GM12878 (cell line): ENCODE data around the gene DUOX1. TPM values are rescaled to one million over a fixed set of nuclear protein-coding genes. Genes with fewer than 3 reads are reported as not detected.
A peak's percentile ranks its signal among the peaks of the same experiment; 100 is the strongest.

Source experiments
- BCL11A ChIP-seq: IDR thresholded peaks from 2 replicates; pipeline ENCODE4 v1.6.1; 2011; ENCODE audit warnings: low read depth, low read length
- CREM ChIP-seq: IDR thresholded peaks from 2 replicates; pipeline ENCODE4 v1.6.1; 2014; ENCODE audit warnings: antibody characterized with exemption, low read depth
- CTCF ChIP-seq, 3 experiments: IDR thresholded peaks in 2 of 3; conservative IDR thresholded peaks in 1 of 3; 2 replicates each; pipeline ENCODE4 v1.5.1; 2011; ENCODE audit warnings: low read depth in 3 of 3, low read length in 3 of 3, mild to moderate bottlenecking in 3 of 3, control low read depth in 2 of 3, moderate library complexity in 2 of 3, inconsistent platforms in 1 of 3, mixed read lengths in 1 of 3; ENCODE audit not compliant: control insufficient read depth in 2 of 3, insufficient read depth in 1 of 3; ENCODE audit errors: extremely low read depth in 1 of 3
- E2F8 ChIP-seq: fragments of 450-650 bp; IDR thresholded peaks from 2 replicates; pipeline ENCODE4 v1.6.1; 2018; ENCODE audit warnings: mild to moderate bottlenecking, low read depth, moderate library complexity; ENCODE audit not compliant: partially characterized antibody
- EP300 ChIP-seq, 2 experiments: fragments of 150-350 bp in 1 of 2; IDR thresholded peaks; 2 replicates each; pipeline ENCODE4 v1.6.1; 2011 to 2012; ENCODE audit warnings: low read depth in 2 of 2, low read length in 2 of 2, borderline replicate concordance in 1 of 2, improper control_type of control experiment in 1 of 2, inconsistent platforms in 1 of 2; ENCODE audit not compliant: control insufficient read depth in 1 of 2
- HDGF ChIP-seq: fragments of 450-650 bp; IDR thresholded peaks from 2 replicates; pipeline ENCODE4 v1.6.1; 2016; ENCODE audit warnings: antibody characterized with exemption
- IKZF2 ChIP-seq, 2 experiments: fragments of 450-650 bp; IDR thresholded peaks; 2 replicates each; pipeline ENCODE4 v1.6.1; 2017; ENCODE audit warnings: mild to moderate bottlenecking in 2 of 2, moderate library complexity in 2 of 2
- MEF2A ChIP-seq: IDR thresholded peaks from 2 replicates; pipeline ENCODE4 v1.6.1; 2011; ENCODE audit warnings: low read depth, mild to moderate bottlenecking, low read length, moderate library complexity; ENCODE audit not compliant: insufficient read depth
- MXI1 ChIP-seq: fragments of 150-350 bp; IDR thresholded peaks from 2 replicates; pipeline ENCODE4 v1.6.1; 2011; ENCODE audit warnings: low read depth, mild to moderate bottlenecking, inconsistent platforms, low read length, improper control_type of control experiment
- NKRF ChIP-seq: fragments of 450-650 bp; conservative IDR thresholded peaks from 2 replicates; pipeline ENCODE4 v1.6.1; 2017; ENCODE audit warnings: mild to moderate bottlenecking, moderate library complexity
- POLR2AphosphoS5 ChIP-seq: IDR thresholded peaks from 2 replicates; pipeline ENCODE4 v1.6.1; 2011; ENCODE audit warnings: mild to moderate bottlenecking, low read length, inconsistent platforms
- RUNX3 ChIP-seq: IDR thresholded peaks from 2 replicates; pipeline ENCODE4 v1.6.1; 2012; ENCODE audit warnings: low read length, inconsistent platforms
- SPI1 ChIP-seq: IDR thresholded peaks from 2 replicates; pipeline ENCODE4 v1.6.1; 2011; ENCODE audit warnings: low read depth, mild to moderate bottlenecking, low read length, moderate library complexity, borderline replicate concordance; ENCODE audit not compliant: insufficient read depth
- SREBF2 ChIP-seq: IDR thresholded peaks from 2 replicates; pipeline ENCODE4 v1.6.1; 2012; ENCODE audit warnings: mild to moderate bottlenecking, low read length
- TAF1 ChIP-seq: IDR thresholded peaks from 2 replicates; pipeline ENCODE4 v1.6.1; 2011; ENCODE audit warnings: mild to moderate bottlenecking, low read depth, low read length, borderline replicate concordance
- ZBTB40 ChIP-seq: fragments of 450-650 bp; IDR thresholded peaks from 2 replicates; pipeline ENCODE4 v1.6.1; 2016; ENCODE audit warnings: mild to moderate bottlenecking, moderate library complexity, borderline replicate concordance
- ZNF217 ChIP-seq: fragments of 450-650 bp; IDR thresholded peaks from 2 replicates; pipeline ENCODE4 v1.6.1; 2017; ENCODE audit warnings: antibody characterized with exemption, mild to moderate bottlenecking
- ZNF24 ChIP-seq: fragments of 450-650 bp; IDR thresholded peaks from 2 replicates; pipeline ENCODE4 v1.6.1; 2017; ENCODE audit warnings: antibody characterized with exemption, mild to moderate bottlenecking
- ZSCAN29 ChIP-seq: fragments of 450-650 bp; IDR thresholded peaks from 2 replicates; pipeline ENCODE4 v1.6.1; 2017; ENCODE audit warnings: mild to moderate bottlenecking, moderate library complexity
- polyA plus RNA-seq, 11 experiments: library from polyadenylated mRNA; depleted of rRNA in 4 of 11; unstranded in 6 of 11; stranded (reverse) in 5 of 11; fragments of >200 nt; fragmentation: Nextera tagmentation in 4 of 11; fragmentation: Illumina TruSeq in 1 of 11; extraction: Ambion mirVana in 4 of 11; extraction: Trizol in 1 of 11; gene quantifications; 1 replicate in 1 of 11; 2 replicates in 10 of 11; pipeline versions ENCODE4 v1.2.1 to v1.2.3, GENCODE V29; 2011 to 2016; ENCODE audit warnings: inconsistent platforms in 2 of 11, missing spikeins in 2 of 11, low read depth in 1 of 11
- total RNA-seq, 4 experiments: library from RNA; depleted of rRNA in 3 of 4; stranded (reverse); fragments of >200 nt in 3 of 4; fragmentation: Illumina TruSeq in 1 of 4; extraction: Trizol in 1 of 4; gene quantifications; 2 replicates each; pipeline versions ENCODE4 v1.2.1 to v1.2.3, GENCODE V29; 2013 to 2021

Gene DUOX1
- total and polyA plus RNA-seq, 10 of the 15 experiments (the other 5 are each of a cell fraction or from before 2014, with no cell fraction given) = 0.02 to 2.1 (median 0.26) TPM; not detected in 3

- TF ChIP-seq E2F8 = no peak
- TF ChIP-seq ZSCAN29 = peak; percentile 83
- TF ChIP-seq CREM = no peak
- 0 out of 2 replicates have a peak, but pooled peaks have one; percentile 38 for TF ChIP-seq ZBTB40
- no peak for TF ChIP-seq TAF1
- no peak for TF ChIP-seq MXI1
- TF ChIP-seq ZNF24 = peak; percentile 99
- peak; percentile 79; the same call in 1 of the 2 replicates for TF ChIP-seq ZNF217
- no peak for TF ChIP-seq EP300 (IDR thresholded peaks at IDR 0.05; ENCODE audit: borderline replicate concordance in 1 of 2, control insufficient read depth in 1 of 2, low read depth in 2 of 2, low read length in 2 of 2)
- TF ChIP-seq POLR2AphosphoS5 = peak; percentile 65; the same call in 1 of the 2 replicates
- no peak for TF ChIP-seq MEF2A
- peak; percentile 41; the same call in 1 of the 2 replicates for TF ChIP-seq HDGF
- TF ChIP-seq NKRF = no peak
- peak; percentile 87 for TF ChIP-seq SREBF2
- TF ChIP-seq CTCF (IDR thresholded peaks at IDR 0.05 in 2 of 3, conservative IDR thresholded peaks at IDR 0.05 in 1 of 3; ENCODE audit: control insufficient read depth in 2 of 3, extremely low read depth in 1 of 3, insufficient read depth in 1 of 3, low read depth in 3 of 3, low read length in 3 of 3) = no peak
- peak; percentile 79 for TF ChIP-seq RUNX3
- no peak for TF ChIP-seq SPI1
- TF ChIP-seq IKZF2 (IDR thresholded peaks at IDR 0.05) = peak in 1 of 2 experiments; percentile 6; a peak in 3 of 4 replicates
- no peak for TF ChIP-seq BCL11A
Measured at GRCh38 chr15:45200799-45201556, 71.2 kb downstream of the DUOX1 start (continued).
